Parathyroid adenoma (tissue), 2 donors: ENCODE data around the gene S100Z.

Experiments
- H2AFZ ChIP-seq: fragments of 300-600 bp; sonication (generic); one replicate; pipeline ENCODE4 v1.7.0; 2017; ENCODE audit warnings: antibody characterized with exemption, mild to moderate bottlenecking
- H3K27ac ChIP-seq: fragments of 300-600 bp; sonication (generic); one replicate; pipeline ENCODE4 v1.7.0; 2017
- H3K27me3 ChIP-seq: fragments of 300-600 bp; sonication (generic); one replicate; pipeline ENCODE4 v1.7.0; 2017; ENCODE audit warnings: low read length; ENCODE audit not compliant: control insufficient read depth, insufficient read depth
- H3K36me3 ChIP-seq: fragments of 300-600 bp; sonication (generic); one replicate; pipeline ENCODE4 v1.7.0; 2017; ENCODE audit warnings: low read length; ENCODE audit not compliant: control insufficient read depth, insufficient read depth
- H3K4me1 ChIP-seq: fragments of 300-600 bp; sonication (generic); one replicate; pipeline ENCODE4 v1.7.0; 2017; ENCODE audit warnings: control low read depth
- H3K4me2 ChIP-seq: fragments of 300-600 bp; sonication (generic); one replicate; pipeline ENCODE4 v1.7.0; 2017; ENCODE audit warnings: low read length
- H3K4me3 ChIP-seq: fragments of 300-600 bp; sonication (generic); one replicate; pipeline ENCODE4 v1.7.0; 2017; ENCODE audit warnings: low read depth, low read length
- H3K79me2 ChIP-seq: fragments of 300-600 bp; sonication (generic); one replicate; pipeline ENCODE4 v1.7.0; 2017; ENCODE audit warnings: control low read depth
- H3K9ac ChIP-seq: fragments of 300-600 bp; sonication (generic); one replicate; pipeline ENCODE4 v1.7.0; 2017; ENCODE audit warnings: mild to moderate bottlenecking
- H3K9me3 ChIP-seq: fragments of 300-600 bp; sonication (generic); one replicate; pipeline ENCODE4 v1.7.0; 2017; ENCODE audit warnings: low read length; ENCODE audit not compliant: control insufficient read depth
- CTCF ChIP-seq: fragments of 300-600 bp; sonication (generic); IDR thresholded peaks from one replicate; pipeline ENCODE4 v1.7.0; 2017; ENCODE audit warnings: antibody characterized with exemption, mild to moderate bottlenecking
- donor health status: primary hyperparathyroidism.

S100Z gene

GRCh38 chr5:76954383-76954763 is 104.6 kb downstream of the S100Z start:
- Histone ChIP-seq H3K27me3 (no peaks in the 10 kb centered on the region), H3K4me1 (no peaks in the 10 kb centered on the region), H3K27ac (no peak overlapping the region), H3K4me3 (peak overlapping the region; percentile 33), H3K4me2 (peak overlapping the region; percentile 36), H3K9ac (no peak overlapping the region), H2AFZ (peak overlapping the region; percentile 54), H3K79me2 (no peaks in the 10 kb centered on the region), H3K36me3 (no peaks in the 10 kb centered on the region), H3K9me3 (no peaks in the 10 kb centered on the region)
- no peak for TF ChIP-seq CTCF

- Histone ChIP-seq H3K4me3 (no peak overlapping the region), H3K27me3 (no peaks in the 10 kb centered on the region), H3K9me3 (no peaks in the 10 kb centered on the region), H3K79me2 (no peaks in the 10 kb centered on the region), H2AFZ (no peak overlapping the region), H3K27ac (no peak overlapping the region), H3K4me1 (no peaks in the 10 kb centered on the region), H3K36me3 (no peaks in the 10 kb centered on the region), H3K4me2 (no peak overlapping the region), H3K9ac (no peak overlapping the region)
- no peak for TF ChIP-seq CTCF
Measured at GRCh38 chr5:76956033-76956432, 106.2 kb downstream of the S100Z start.

- Histone ChIP-seq H3K9ac (no peak overlapping the region), H3K27me3 (no peaks in the 10 kb centered on the region), H3K9me3 (no peaks in the 10 kb centered on the region), H3K79me2 (no peaks in the 10 kb centered on the region), H3K4me3 (no peak overlapping the region), H3K27ac (no peak overlapping the region), H3K36me3 (no peaks in the 10 kb centered on the region), H3K4me1 (no peaks in the 10 kb centered on the region), H2AFZ (no peak overlapping the region), H3K4me2 (no peak overlapping the region)
- no peak for TF ChIP-seq CTCF
Measured at GRCh38 chr5:76958991-76959767, 109.4 kb downstream of the S100Z start.

GRCh38 chr5:76960004-76960625 is 110.3 kb downstream of the S100Z start:
- Histone ChIP-seq H3K79me2 (no peaks in the 10 kb centered on the region), H3K9ac (no peak overlapping the region), H3K27me3 (no peaks in the 10 kb centered on the region), H3K4me2 (no peak overlapping the region), H3K9me3 (no peaks in the 10 kb centered on the region), H3K27ac (no peak overlapping the region), H3K36me3 (no peaks in the 10 kb centered on the region), H3K4me1 (no peaks in the 10 kb centered on the region), H3K4me3 (no peak overlapping the region), H2AFZ (no peak overlapping the region)
- no peak for TF ChIP-seq CTCF
